Mesothelial cell of epicardium (in vitro differentiated cells): ENCODE data around the gene VMP1. TPM values are rescaled to one million over a fixed set of nuclear protein-coding genes. Genes with fewer than 3 reads are reported as not detected.
A peak's percentile ranks its signal among the peaks of the same experiment; 100 is the strongest.

Experiments used
- DNase-seq, 2 experiments: peaks; one replicate each; pipeline ENCODE4 v3.0.0; 2021; ENCODE audit warnings: low spot score in 2 of 2; ENCODE audit not compliant: unreplicated experiment in 2 of 2
- H3K27ac Mint-ChIP-seq: 2 replicates; pipeline ENCODE4 v1.8.0; 2021; ENCODE audit warnings: mixed read lengths
- H3K27me3 Mint-ChIP-seq: 2 replicates; pipeline ENCODE4 v1.8.0; 2021; ENCODE audit warnings: low read depth, mixed read lengths
- H3K36me3 Mint-ChIP-seq: 2 replicates; pipeline ENCODE4 v1.8.0; 2021; ENCODE audit warnings: mixed read lengths
- H3K4me1 Mint-ChIP-seq: 2 replicates; pipeline ENCODE4 v1.8.0; 2021; ENCODE audit warnings: mixed read lengths
- H3K4me3 Mint-ChIP-seq: 2 replicates; pipeline ENCODE4 v1.8.0; 2021; ENCODE audit warnings: mild to moderate bottlenecking, moderate library complexity, mixed read lengths
- H3K9me3 Mint-ChIP-seq: 2 replicates; pipeline ENCODE4 v1.8.0; 2021; ENCODE audit warnings: mixed read lengths
- CTCF ChIP-seq: fragments of 200-600 bp; sonication (generic); IDR thresholded peaks from one replicate; pipeline ENCODE4 v1.5.0; 2021; ENCODE audit warnings: antibody characterized with exemption; ENCODE audit not compliant: unreplicated experiment
- total RNA-seq: library from RNA; stranded (reverse); gene quantifications from 3 replicates; pipeline ENCODE4 v1.2.1, GENCODE V29; 2021

VMP1 gene
- total RNA-seq, 1 donor from 2014 or later: 208 TPM

DNA sequence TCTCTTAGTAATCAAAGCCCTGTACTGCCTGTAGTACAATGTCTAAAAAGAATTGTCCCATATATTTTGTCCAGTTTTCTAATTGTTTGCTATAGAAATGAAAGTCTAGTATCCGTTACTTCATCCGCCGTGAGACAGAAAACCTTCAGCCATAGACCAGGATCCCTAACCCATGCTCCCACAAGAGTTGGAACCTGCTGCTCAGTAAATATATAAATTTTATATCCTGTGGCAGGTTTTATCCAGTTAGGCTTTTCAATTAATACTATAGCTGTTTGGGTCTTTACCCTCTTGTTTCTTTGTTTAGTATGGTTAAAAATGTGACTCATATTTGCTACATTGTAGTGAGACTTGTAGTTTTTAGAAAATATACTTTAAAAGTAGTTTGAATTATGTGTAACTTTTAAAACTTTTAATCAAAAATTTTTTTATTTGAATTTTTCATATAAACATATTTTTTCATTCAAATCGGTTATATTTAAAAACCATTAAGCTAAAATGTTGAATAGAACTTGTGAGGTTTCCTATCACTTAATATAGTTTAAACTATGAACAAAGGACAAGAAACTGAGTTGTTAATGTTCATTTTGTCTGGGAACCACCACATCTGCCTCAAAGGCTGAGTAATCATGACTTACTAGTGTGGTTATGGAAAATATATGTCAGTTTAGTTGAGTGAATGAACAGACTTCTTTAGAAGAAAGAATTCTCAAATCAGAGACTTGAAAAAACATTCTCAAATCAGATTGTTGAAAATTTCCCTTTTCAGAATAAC, 54.8 kb downstream of the VMP1 start:
- Mint-ChIP-seq H3K27me3 (no peaks in the 10 kb centered on the region), H3K27ac (peak overlapping the region; percentile 97), H3K36me3 (peaks cover 28% of the 10 kb centered on the region), H3K9me3 (peaks cover 9% of the 10 kb centered on the region), H3K4me1 (peaks cover 29% of the 10 kb centered on the region), H3K4me3 (no peak overlapping the region)
- DNase-seq: no peak
- TF ChIP-seq CTCF: no peak

- H3K4me3 Mint-ChIP-seq: no peak overlapping the region
- H3K36me3 Mint-ChIP-seq: peaks cover 27% of the 10 kb centered on the region
- H3K27me3 Mint-ChIP-seq: no peaks in the 10 kb centered on the region
- peaks cover 27% of the 10 kb centered on the region for H3K4me1 Mint-ChIP-seq
- TF ChIP-seq CTCF: no peak
- H3K27ac Mint-ChIP-seq: peak overlapping the region; percentile 95
- peaks cover 9% of the 10 kb centered on the region for H3K9me3 Mint-ChIP-seq
- DNase-seq: no peak
Measured at GRCh38 chr17:59762824-59763374, 55.4 kb downstream of the VMP1 start.

DNA sequence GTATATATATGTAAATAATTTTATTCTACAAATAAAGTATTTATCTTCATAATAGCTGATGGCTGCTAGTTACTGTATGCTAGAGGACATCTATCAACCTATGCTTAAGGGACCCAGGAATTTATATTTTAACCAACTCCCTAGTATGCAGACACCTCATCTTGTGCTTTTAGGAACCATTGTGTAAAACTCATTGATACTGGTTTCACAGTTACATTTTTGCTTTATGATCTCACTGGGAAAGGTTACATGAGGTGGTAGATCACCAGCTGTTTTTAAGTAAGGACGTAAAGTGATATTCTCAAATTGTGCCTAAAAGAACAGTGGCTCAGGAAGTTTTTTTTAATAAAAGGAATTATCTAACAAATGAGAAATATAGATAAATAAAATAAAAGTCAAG, 56.4 kb downstream of the VMP1 start:
- peaks cover 25% of the 10 kb centered on the region for H3K36me3 Mint-ChIP-seq
- no peak for DNase-seq
- H3K27ac Mint-ChIP-seq: peak overlapping the region; percentile 83
- no peaks in the 10 kb centered on the region for H3K27me3 Mint-ChIP-seq
- peaks cover 23% of the 10 kb centered on the region for H3K4me1 Mint-ChIP-seq
- no peak for TF ChIP-seq CTCF
- peaks cover 5% of the 10 kb centered on the region for H3K9me3 Mint-ChIP-seq
- no peak overlapping the region for H3K4me3 Mint-ChIP-seq

- H3K36me3 Mint-ChIP-seq: peaks cover 24% of the 10 kb centered on the region
- H3K9me3 Mint-ChIP-seq: peaks cover 5% of the 10 kb centered on the region
- H3K4me1 Mint-ChIP-seq: peaks cover 25% of the 10 kb centered on the region
- no peaks in the 10 kb centered on the region for H3K27me3 Mint-ChIP-seq
- DNase-seq: no peak
- no peak overlapping the region for H3K4me3 Mint-ChIP-seq
- no peak for TF ChIP-seq CTCF
- H3K27ac Mint-ChIP-seq: peak overlapping the region; percentile 83
Measured at GRCh38 chr17:59764292-59764741, 56.9 kb downstream of the VMP1 start.

DNA sequence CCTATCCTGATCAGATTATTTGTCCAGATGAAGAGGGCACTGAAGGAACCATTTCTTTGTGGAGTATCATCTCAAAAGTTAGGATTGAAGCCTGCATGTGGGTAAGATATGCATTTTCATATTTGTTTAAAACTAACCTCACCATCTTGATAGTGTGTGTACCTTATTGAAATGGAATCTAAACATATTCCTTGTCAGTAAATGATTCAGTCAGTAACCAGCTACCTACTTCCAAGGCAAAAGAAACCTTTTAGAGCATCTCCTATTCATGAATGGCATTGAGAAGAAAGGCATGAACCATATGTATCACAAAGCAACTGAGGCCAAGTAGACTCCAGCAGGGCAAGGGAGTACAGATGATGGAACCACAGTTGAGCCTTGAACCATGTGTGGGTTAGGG, 57.6 kb downstream of the VMP1 start:
- DNase-seq: no peak
- TF ChIP-seq CTCF: no peak
- no peak overlapping the region for H3K4me3 Mint-ChIP-seq
- H3K9me3 Mint-ChIP-seq: no peaks in the 10 kb centered on the region
- H3K27me3 Mint-ChIP-seq: no peaks in the 10 kb centered on the region
- H3K36me3 Mint-ChIP-seq: peaks cover 18% of the 10 kb centered on the region
- peak overlapping the region; percentile 41 for H3K27ac Mint-ChIP-seq
- peaks cover 30% of the 10 kb centered on the region for H3K4me1 Mint-ChIP-seq
